ENCODE results near the gene PEPD. TPM values are rescaled to one million over a fixed set of nuclear protein-coding genes. Genes with fewer than 3 reads are reported as not detected.

Gene PEPD
- total RNA-seq, 1 experiment from 2014 or later: 74.5 TPM

- no peak for DNase-seq (ENCODE audit: low read depth)
These were observed 158.9 kb downstream of the PEPD start for GRCh38 chr19:33362508-33363228.

GRCh38 chr19:33359581-33359980 is 162.0 kb downstream of the PEPD start:
- no peak for DNase-seq (ENCODE audit: low read depth)

- DNase-seq (ENCODE audit: low read depth): no peak
These were observed 163.2 kb downstream of the PEPD start for GRCh38 chr19:33358408-33358807.

GRCh38 chr19:33357556-33357955 is 164.0 kb downstream of the PEPD start:
- no peak for DNase-seq (ENCODE audit: low read depth)

GRCh38 chr19:33355535-33355934 is 166.1 kb downstream of the PEPD start:
- no peak for DNase-seq (ENCODE audit: low read depth)

- DNase-seq (ENCODE audit: low read depth): peak; percentile 77
These were observed 170.9 kb downstream of the PEPD start for GRCh38 chr19:33350538-33351309.

GRCh38 chr19:33349319-33350289 is 172.0 kb downstream of the PEPD start:
- no peak for DNase-seq (ENCODE audit: low read depth)

GRCh38 chr19:33348301-33349010 is 173.1 kb downstream of the PEPD start:
- peak; percentile 53 for DNase-seq (ENCODE audit: low read depth)

- DNase-seq (ENCODE audit: low read depth): no peak
These were observed 174.3 kb downstream of the PEPD start for GRCh38 chr19:33347300-33347699.

- no peak for DNase-seq (ENCODE audit: low read depth)
These were observed 174.9 kb downstream of the PEPD start for GRCh38 chr19:33346665-33347064.

GRCh38 chr19:33345163-33345562 is 176.4 kb downstream of the PEPD start:
- no peak for DNase-seq (ENCODE audit: low read depth)

- no peak for DNase-seq (ENCODE audit: low read depth)
These were observed 177.0 kb downstream of the PEPD start for GRCh38 chr19:33344573-33344925.

- DNase-seq (ENCODE audit: low read depth): peak; percentile 22
These were observed 177.6 kb downstream of the PEPD start for GRCh38 chr19:33343859-33344572.

GRCh38 chr19:33343301-33343700 is 178.3 kb downstream of the PEPD start:
- no peak for DNase-seq (ENCODE audit: low read depth)

- no peak for DNase-seq (ENCODE audit: low read depth)
These were observed 180.6 kb downstream of the PEPD start for GRCh38 chr19:33340991-33341390.

GRCh38 chr19:33339016-33339984 is 182.3 kb downstream of the PEPD start:
- DNase-seq (ENCODE audit: low read depth): no peak
